SU-DHL-6 (cell line): Measurements from ENCODE around the gene KCND3.

Source experiments
- H2AFZ ChIP-seq: fragments of 200-600 bp; sonication (generic); 2 replicates; pipeline ENCODE4 v1.6.1; 2014; ENCODE audit warnings: low read depth, mild to moderate bottlenecking, moderate library complexity, mixed read lengths, antibody characterized with exemption, low read length; ENCODE audit not compliant: severe bottlenecking
- H3F3A ChIP-seq: fragments of 200-600 bp; shearing (Covaris generic); 2 replicates; pipeline ENCODE4 v1.6.0; 2016; ENCODE audit warnings: antibody characterized with exemption, mild to moderate bottlenecking; ENCODE audit not compliant: insufficient read depth
- H3K27ac ChIP-seq: fragments of 200-600 bp; sonication (generic); 2 replicates; pipeline ENCODE4 v1.5.1; 2016; ENCODE audit warnings: low read depth, mild to moderate bottlenecking, low read length, moderate library complexity, mixed read lengths
- H3K27me3 ChIP-seq: fragments of 200-600 bp; sonication (generic), shearing (Covaris generic); 2 replicates; pipeline ENCODE4 v1.6.0; 2014; ENCODE audit warnings: mild to moderate bottlenecking, low read length
- H3K36me3 ChIP-seq: fragments of 200-600 bp; sonication (generic); 2 replicates; pipeline ENCODE4 v1.6.1; 2014; ENCODE audit warnings: mild to moderate bottlenecking, low read length, mixed read lengths
- H3K4me2 ChIP-seq: fragments of 300-600, 200-600 bp; shearing (Covaris generic), sonication (generic); 2 replicates; pipeline ENCODE4 v1.6.0; 2014; ENCODE audit warnings: low read length, low read depth, mild to moderate bottlenecking; ENCODE audit not compliant: poor library complexity, severe bottlenecking
- H3K4me3 ChIP-seq: fragments of 200-600 bp; sonication (generic); 2 replicates; pipeline ENCODE4 v1.5.1; 2014; ENCODE audit warnings: antibody characterized with exemption, low read length, mild to moderate bottlenecking, mixed read lengths; ENCODE audit not compliant: insufficient read depth, poor library complexity, severe bottlenecking
- H3K79me2 ChIP-seq: fragments of 200-600 bp; sonication (generic); 2 replicates; pipeline ENCODE4 v1.6.1; 2014; ENCODE audit warnings: mild to moderate bottlenecking, low read length, moderate library complexity; ENCODE audit not compliant: insufficient read depth
- H3K9ac ChIP-seq: fragments of 200-600 bp; sonication (generic); 2 replicates; pipeline ENCODE4 v1.7.0; 2014; ENCODE audit warnings: mild to moderate bottlenecking, low read length
- H3K9me2 ChIP-seq: fragments of 200-600 bp; sonication (generic); replicated peaks from 2 replicates; pipeline ENCODE4 v1.6.1; 2014; ENCODE audit warnings: low read length; ENCODE audit not compliant: insufficient read depth
- H3K9me3 ChIP-seq: fragments of 200-600 bp; sonication (generic); 2 replicates; pipeline ENCODE4 v1.6.1; 2014; ENCODE audit warnings: low read length, mixed read lengths; ENCODE audit not compliant: insufficient read depth
- H4K20me1 ChIP-seq: fragments of 200-600 bp; sonication (generic); 2 replicates; pipeline ENCODE4 v1.6.1; 2014; ENCODE audit warnings: low read depth, mild to moderate bottlenecking, antibody characterized with exemption, low read length, moderate library complexity, mixed read lengths
- CTCF ChIP-seq: fragments of 200-600 bp; sonication (generic); IDR thresholded peaks from one replicate; pipeline ENCODE4 v1.5.1; 2017; ENCODE audit warnings: antibody characterized with exemption, mild to moderate bottlenecking, low read length, moderate library complexity; ENCODE audit not compliant: insufficient read depth, poor library complexity, severe bottlenecking
- EZH2phosphoT487 ChIP-seq: fragments of 200-600 bp; sonication (generic), shearing (Covaris generic); conservative IDR thresholded peaks from 2 replicates; pipeline ENCODE4 v1.6.1; 2018; ENCODE audit warnings: mild to moderate bottlenecking, antibody characterized with exemption, low read length, moderate library complexity, mixed read lengths

The KCND3 gene

DNA sequence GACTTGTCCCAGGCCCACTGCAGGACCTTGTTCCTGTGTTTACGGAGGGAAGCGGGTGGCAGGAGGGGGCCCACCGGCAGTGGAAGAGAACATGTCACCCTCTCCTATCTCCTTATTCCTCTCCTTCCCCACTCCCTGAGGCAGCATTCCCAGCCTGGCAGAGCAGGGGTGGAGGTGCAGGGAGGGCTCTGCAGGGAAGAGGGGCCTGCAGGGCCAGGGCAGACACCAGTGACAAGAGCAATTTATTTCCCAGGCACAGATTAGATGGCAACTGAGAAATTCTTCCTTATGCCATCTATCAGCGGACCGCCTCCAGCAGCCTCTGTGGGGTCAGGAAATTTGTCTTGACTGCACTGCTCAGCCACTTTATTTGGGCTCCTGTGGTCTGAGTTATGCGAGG, 127.9 kb downstream of the KCND3 start:
- Histone ChIP-seq H3K27ac (no peak overlapping the region), H3K9me2 (no peaks in the 10 kb centered on the region), H3K79me2 (no peaks in the 10 kb centered on the region), H3K4me2 (no peak overlapping the region), H2AFZ (no peak overlapping the region), H3K9ac (no peak overlapping the region), H3K36me3 (no peaks in the 10 kb centered on the region), H3K9me3 (no peaks in the 10 kb centered on the region), H3K27me3 (no peaks in the 10 kb centered on the region), H4K20me1 (no peaks in the 10 kb centered on the region), H3F3A (no peaks in the 10 kb centered on the region), H3K4me3 (no peak overlapping the region)
- TF ChIP-seq EZH2phosphoT487 (no peak), CTCF (no peak)

- H2AFZ ChIP-seq, result no peak overlapping the region
- no peak overlapping the region for H3K9ac ChIP-seq
- H3K9me3 ChIP-seq, result no peaks in the 10 kb centered on the region
- no peaks in the 10 kb centered on the region for H3K27me3 ChIP-seq
- no peaks in the 10 kb centered on the region for H3K79me2 ChIP-seq
- TF ChIP-seq EZH2phosphoT487 (no peak), CTCF (no peak)
- H3F3A ChIP-seq, result no peaks in the 10 kb centered on the region
- H3K4me3 ChIP-seq, result no peak overlapping the region
- H3K9me2 ChIP-seq, result no peaks in the 10 kb centered on the region
- no peak overlapping the region for H3K4me2 ChIP-seq
- H3K36me3 ChIP-seq, result no peaks in the 10 kb centered on the region
- H3K27ac ChIP-seq, result no peak overlapping the region
- H4K20me1 ChIP-seq, result no peaks in the 10 kb centered on the region
Measured at GRCh38 chr1:111857194-111857651, 132.2 kb downstream of the KCND3 start.

DNA sequence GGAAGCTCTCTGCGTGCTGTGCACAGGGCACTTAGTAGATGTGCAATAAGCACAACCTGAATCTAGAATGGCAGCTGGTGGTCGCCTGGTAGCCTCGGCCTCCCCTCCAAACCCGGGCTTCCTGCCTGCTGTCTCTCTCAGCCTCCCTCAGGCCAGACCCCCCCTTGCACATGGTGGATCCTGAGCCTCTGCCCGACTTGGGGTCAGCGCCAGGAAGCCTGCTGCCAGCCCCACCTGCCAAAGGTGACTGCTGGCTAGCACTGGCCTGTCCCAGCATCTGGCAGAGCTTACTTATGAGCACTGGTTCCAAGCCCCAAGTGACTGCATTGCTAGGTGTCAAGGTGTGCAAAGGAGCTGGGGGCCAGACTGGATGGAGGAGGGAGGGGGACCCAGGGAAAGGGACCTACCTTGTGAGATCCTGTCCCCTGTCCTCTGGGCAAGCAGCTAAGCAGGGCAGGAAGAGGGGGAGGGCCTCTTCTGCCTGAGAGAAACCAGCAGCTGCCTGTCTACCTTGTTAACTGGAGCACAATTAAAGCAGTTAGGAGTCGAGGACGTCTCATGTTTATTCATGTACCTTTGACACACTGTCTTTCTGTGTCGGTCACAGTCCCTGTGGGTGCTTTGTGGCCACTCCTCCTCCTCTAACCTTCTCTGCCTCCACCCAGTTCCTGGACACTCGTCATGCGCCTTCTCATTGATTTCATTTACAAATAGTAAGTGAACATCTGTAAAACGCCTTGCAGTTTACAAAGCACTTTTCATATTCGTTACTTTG, 132.9 kb downstream of the KCND3 start:
- H3K4me3 ChIP-seq, result no peak overlapping the region
- H2AFZ ChIP-seq, result no peak overlapping the region
- no peak overlapping the region for H3K27ac ChIP-seq
- H3K36me3 ChIP-seq, result no peaks in the 10 kb centered on the region
- no peak overlapping the region for H3K4me2 ChIP-seq
- no peaks in the 10 kb centered on the region for H3K9me3 ChIP-seq
- no peak for TF ChIP-seq EZH2phosphoT487
- TF ChIP-seq CTCF, result no peak
- no peaks in the 10 kb centered on the region for H4K20me1 ChIP-seq
- no peaks in the 10 kb centered on the region for H3F3A ChIP-seq
- no peaks in the 10 kb centered on the region for H3K79me2 ChIP-seq
- no peak overlapping the region for H3K9ac ChIP-seq
- H3K27me3 ChIP-seq, result no peaks in the 10 kb centered on the region
- no peaks in the 10 kb centered on the region for H3K9me2 ChIP-seq
